Measurements from ENCODE around the gene AGPAT4.
"Not testable (repeated sequence)": the region's sequence is repeated elsewhere in the genome, so short reads cannot be mapped to it uniquely, and the experiment has no call there.

The AGPAT4 gene

GRCh38 chr6:161125591-161125990, 148.3 kb downstream of the AGPAT4 start:
- TF ChIP-seq CTCF (IDR thresholded peaks at IDR 0.05; ENCODE audit: low read depth, low read length), result no peak
- no peak overlapping the region for H3K4me3 ChIP-seq (replicated peaks in 1 of 2; ENCODE audit: low read depth in 2 of 2, low read length in 2 of 2)

GRCh38 chr6:161123319-161123718, 150.5 kb downstream of the AGPAT4 start:
- H3K4me3 ChIP-seq (replicated peaks in 1 of 2; ENCODE audit: low read depth in 2 of 2, low read length in 2 of 2); DNase-seq (ENCODE audit: low read depth in 2 of 2): not testable (repeated sequence)

More at GRCh38 chr6:161125591-161125990, 148.3 kb downstream of the AGPAT4 start:
- no peak for DNase-seq (ENCODE audit: low read depth in 2 of 2)

- no peak overlapping the region for H3K4me3 ChIP-seq (replicated peaks in 1 of 2; ENCODE audit: low read depth in 2 of 2, low read length in 2 of 2)
- no peak for DNase-seq (ENCODE audit: low read depth in 2 of 2)
- no peak for TF ChIP-seq CTCF (IDR thresholded peaks at IDR 0.05; ENCODE audit: low read depth, low read length)
Measured at GRCh38 chr6:161117942-161118341, 155.9 kb downstream of the AGPAT4 start.

GRCh38 chr6:161117308-161117707, 156.6 kb downstream of the AGPAT4 start:
- DNase-seq (ENCODE audit: low read depth in 2 of 2), result no peak
- no peak for TF ChIP-seq CTCF (IDR thresholded peaks at IDR 0.05; ENCODE audit: low read depth, low read length)

GRCh38 chr6:161116554-161116953, 157.3 kb downstream of the AGPAT4 start:
- DNase-seq (ENCODE audit: low read depth in 2 of 2), result no peak
- no peak for TF ChIP-seq CTCF (IDR thresholded peaks at IDR 0.05; ENCODE audit: low read depth, low read length)
- no peak overlapping the region for H3K4me3 ChIP-seq (replicated peaks in 1 of 2; ENCODE audit: low read depth in 2 of 2, low read length in 2 of 2)

More at GRCh38 chr6:161117308-161117707, 156.6 kb downstream of the AGPAT4 start:
- no peak overlapping the region for H3K4me3 ChIP-seq (replicated peaks in 1 of 2; ENCODE audit: low read depth in 2 of 2, low read length in 2 of 2)

GRCh38 chr6:161115468-161115867, 158.4 kb downstream of the AGPAT4 start:
- no peak for DNase-seq (ENCODE audit: low read depth in 2 of 2)
- TF ChIP-seq CTCF (IDR thresholded peaks at IDR 0.05; ENCODE audit: low read depth, low read length), result no peak
- no peak overlapping the region for H3K4me3 ChIP-seq (replicated peaks in 1 of 2; ENCODE audit: low read depth in 2 of 2, low read length in 2 of 2)

GRCh38 chr6:161111261-161111660, 162.6 kb downstream of the AGPAT4 start:
- no peak for TF ChIP-seq CTCF (IDR thresholded peaks at IDR 0.05; ENCODE audit: low read depth, low read length)
- no peak overlapping the region for H3K4me3 ChIP-seq (replicated peaks in 1 of 2; ENCODE audit: low read depth in 2 of 2, low read length in 2 of 2)
- DNase-seq (ENCODE audit: low read depth in 2 of 2), result no peak
